HCT116 (cell line): ENCODE data around the gene SYT11. TPM values are rescaled to one million over a fixed set of nuclear protein-coding genes. Genes with fewer than 3 reads are reported as not detected.

Experiments used
- ATAC-seq: fragments of 200-7000 bp; cut with Tn5 transposase; 2 replicates; pipeline ENCODE4 v1.9.1; 2020; ENCODE audit warnings: mild to moderate bottlenecking, moderate library complexity
- BruUV-seq: library from RNA; stranded (reverse); fragments of 400-500 nt; replicated peaks from 2 replicates; lab custom pipeline; 2021; lab: Mats Ljungman, UMichigan
- CTCF ChIA-PET: fragments of 300-600 bp; sonication (Branson Sonifier 250); formaldehyde crosslinking; loops from one replicate; lab custom pipeline; 2021; ENCODE audit warnings: antibody characterized with exemption; lab: Charles Lee
- POLR2A ChIA-PET: fragments of 300-600, 350-600 bp; sonication (Branson Sonifier 250); formaldehyde crosslinking; loops from one replicate; lab custom pipeline; 2021; ENCODE audit warnings: antibody characterized with exemption; lab: Charles Lee
- RAD21 ChIA-PET, 2 experiments: fragments of 300-600 bp; sonication (Branson Sonifier 250); formaldehyde crosslinking; loops; one replicate each; lab custom pipeline; 2023; ENCODE audit warnings: low total read pairs in 2 of 2; ENCODE audit not compliant: uncharacterized antibody in 2 of 2, unreplicated experiment in 2 of 2, low non-redundant PET in 1 of 2; lab: Charles Lee
- DNase-seq: peaks from one replicate; pipeline ENCODE4 v3.0.0-alpha.2; 2010; ENCODE audit warnings: low read depth, low spot score
- H2AFZ ChIP-seq: fragments of 200-600 bp; shearing (Covaris generic), sonication (generic); 2 replicates; pipeline ENCODE4 v1.6.1; 2017; ENCODE audit warnings: low read depth, mixed run types, mixed read lengths, antibody characterized with exemption, low read length; ENCODE audit not compliant: poor library complexity, severe bottlenecking
- H3K27ac ChIP-seq: 2 replicates; pipeline ENCODE4 v1.5.1; 2012; ENCODE audit warnings: low read depth, low read length
- H3K27me3 ChIP-seq: fragments of 200-600 bp; sonication (generic); 2 replicates; pipeline ENCODE4 v1.6.1; 2016; ENCODE audit warnings: mixed run types, low read length, mixed read lengths; ENCODE audit not compliant: insufficient read depth
- H3K36me3 ChIP-seq, 2 experiments: fragments of 200-500 bp in 1 of 2; fragments of 200-600 bp in 1 of 2; sonication (Bioruptor generic) in 1 of 2; sonication (generic) in 1 of 2; 2 replicates each; pipeline versions ENCODE4 v1.5.1 to v1.6.1; 2014 to 2016; ENCODE audit warnings: low read length in 2 of 2, inconsistent platforms in 1 of 2, mixed read lengths in 1 of 2, mixed run types in 1 of 2; ENCODE audit not compliant: insufficient read depth in 2 of 2, control insufficient read depth in 1 of 2
- H3K4me1 ChIP-seq, 2 experiments: fragments of 200-600 bp in 1 of 2; sonication (generic) in 1 of 2; 2 replicates each; pipeline versions ENCODE4 v1.5.1 to v1.6.1; 2012 to 2017; ENCODE audit warnings: low read length in 2 of 2, inconsistent platforms in 1 of 2, mild to moderate bottlenecking in 1 of 2, mixed read lengths in 1 of 2, mixed run types in 1 of 2, moderate library complexity in 1 of 2; ENCODE audit not compliant: insufficient read depth in 2 of 2, control insufficient read depth in 1 of 2
- H3K4me2 ChIP-seq: fragments of 200-600 bp; sonication (generic); 2 replicates; pipeline ENCODE4 v1.6.1; 2017; ENCODE audit warnings: mixed run types, low read length, mixed read lengths
- H3K4me3 ChIP-seq, 2 experiments: fragments of 200-600 bp in 1 of 2; sonication (generic) in 1 of 2; replicated peaks in 1 of 2; 2 replicates each; pipeline ENCODE4 v1.5.1; 2011 to 2016; ENCODE audit warnings: low read length in 2 of 2, control low read depth in 1 of 2, low read depth in 1 of 2, mild to moderate bottlenecking in 1 of 2, mixed read lengths in 1 of 2, mixed run types in 1 of 2
- H3K79me2 ChIP-seq: fragments of 200-600 bp; sonication (generic); 2 replicates; pipeline ENCODE4 v1.6.1; 2017; ENCODE audit warnings: mild to moderate bottlenecking, mixed run types, low read length, moderate library complexity, mixed read lengths; ENCODE audit not compliant: insufficient read depth
- H3K9ac ChIP-seq: fragments of 200-600 bp; sonication (generic); 2 replicates; pipeline ENCODE4 v1.6.1; 2016; ENCODE audit warnings: low read length, mixed read lengths
- H3K9me2 ChIP-seq: fragments of 200-600 bp; sonication (generic), shearing (Covaris generic); 2 replicates; pipeline ENCODE4 v1.6.1; 2017; ENCODE audit warnings: mixed run types, mild to moderate bottlenecking, moderate library complexity; ENCODE audit not compliant: insufficient read depth
- H3K9me3 ChIP-seq, 2 experiments: fragments of 200-500 bp in 1 of 2; fragments of 200-600 bp in 1 of 2; sonication (Bioruptor generic) in 1 of 2; sonication (generic) in 1 of 2; 2 replicates each; pipeline ENCODE4 v1.6.1; 2014 to 2017; ENCODE audit warnings: low read length in 2 of 2, mixed read lengths in 2 of 2, inconsistent platforms in 1 of 2, low read depth in 1 of 2, mild to moderate bottlenecking in 1 of 2, mixed run types in 1 of 2, moderate library complexity in 1 of 2; ENCODE audit not compliant: control insufficient read depth in 1 of 2, insufficient read depth in 1 of 2
- H4K20me1 ChIP-seq: fragments of 200-600 bp; sonication (generic), shearing (Covaris generic); 2 replicates; pipeline ENCODE4 v1.6.1; 2017; ENCODE audit warnings: mixed run types, mild to moderate bottlenecking, moderate library complexity; ENCODE audit not compliant: insufficient read depth
- ATF3 ChIP-seq: IDR thresholded peaks from 2 replicates; pipeline ENCODE4 v1.6.1; 2012
- CBX3 ChIP-seq: IDR thresholded peaks from 2 replicates; pipeline ENCODE4 v1.6.1; 2012; ENCODE audit warnings: low read depth
- CTCF ChIP-seq, 3 experiments: fragments of 200-600 bp in 1 of 3; sonication (generic) in 1 of 3; IDR thresholded peaks in 2 of 3; conservative IDR thresholded peaks in 1 of 3; 2 replicates each; pipeline ENCODE4 v1.5.1; 2012 to 2017; ENCODE audit warnings: low read depth in 2 of 3, low read length in 2 of 3, antibody characterized with exemption in 1 of 3, borderline replicate concordance in 1 of 3, control low read depth in 1 of 3, mild to moderate bottlenecking in 1 of 3, mixed read lengths in 1 of 3, mixed run types in 1 of 3, moderate library complexity in 1 of 3; ENCODE audit not compliant: insufficient read depth in 1 of 3
- ELF1 ChIP-seq: IDR thresholded peaks from 2 replicates; pipeline ENCODE4 v1.6.1; 2012; ENCODE audit warnings: low read depth, borderline replicate concordance
- EZH2 ChIP-seq: fragments of 200-600 bp; sonication (generic); IDR thresholded peaks from 2 replicates; pipeline ENCODE4 v1.6.1; 2017; ENCODE audit warnings: antibody characterized with exemption, mixed run types
- JUND ChIP-seq: IDR thresholded peaks from 2 replicates; pipeline ENCODE4 v1.6.1; 2012
- MAX ChIP-seq: IDR thresholded peaks from 2 replicates; pipeline ENCODE4 v1.6.1; 2012
- POLR2A ChIP-seq: IDR thresholded peaks from 2 replicates; pipeline ENCODE4 v1.7.0; 2011; ENCODE audit warnings: borderline replicate concordance; ENCODE audit not compliant: insufficient read depth, insufficient read length; ENCODE audit errors: extremely low read depth
- SP1 ChIP-seq: IDR thresholded peaks from 2 replicates; pipeline ENCODE4 v1.6.1; 2012; ENCODE audit warnings: low read depth
- SRF ChIP-seq: IDR thresholded peaks from 2 replicates; pipeline ENCODE4 v1.6.1; 2012; ENCODE audit warnings: low read depth
- ZFX ChIP-seq: fragments of 450-650 bp; IDR thresholded peaks from 2 replicates; pipeline ENCODE4 v1.6.1; 2017
- ZNF274 ChIP-seq: fragments of 200-500 bp; sonication (Bioruptor generic); IDR thresholded peaks from 2 replicates; pipeline ENCODE4 v1.6.1; 2014; ENCODE audit warnings: mild to moderate bottlenecking, low read depth, low read length, inconsistent platforms
- intact Hi-C: fragments of 100-400 bp; cut with micrococcal nuclease; formaldehyde crosslinking; loops from 2 replicates; pipeline ENCODE4 v1.10.0; 2022
- total RNA-seq: library from RNA; stranded (reverse); gene quantifications from one replicate; pipeline ENCODE4 v1.2.1, GENCODE V29; 2021; ENCODE audit not compliant: unreplicated experiment

SYT11 gene
- total RNA-seq, 1 experiment from 2014 or later, result 0.17 TPM

GRCh38 chr1:155867766-155868165 is 8.4 kb downstream of the SYT11 start:
- DNase-seq, result no peak
- no peaks in the 10 kb centered on the region for H3K9me2 ChIP-seq
- H3K4me3 ChIP-seq, result no peak overlapping the region
- no peak overlapping the region for H3K4me2 ChIP-seq
- no peaks in the 10 kb centered on the region for H3K79me2 ChIP-seq
- ChIA-PET RAD21 (no interaction called here), POLR2A (no interaction called here), CTCF (no interaction called here)
- no peaks in the 10 kb centered on the region for H3K9me3 ChIP-seq
- intact Hi-C loops, result no loop called here
- H3K27ac ChIP-seq, result no peak overlapping the region
- H3K36me3 ChIP-seq, result no peaks in the 10 kb centered on the region
- no peaks in the 10 kb centered on the region for H3K4me1 ChIP-seq
- no peaks in the 10 kb centered on the region for H4K20me1 ChIP-seq
- ATAC-seq, result no peak
- TF ChIP-seq ELF1, result no peak
- no peak for TF ChIP-seq ZFX
- no peak for TF ChIP-seq CBX3
- no peak for TF ChIP-seq SP1
- TF ChIP-seq EZH2, result no peak
- TF ChIP-seq ATF3, result no peak
- no peak for TF ChIP-seq JUND
- TF ChIP-seq MAX, result no peak
- no peak for TF ChIP-seq SRF
- TF ChIP-seq CTCF (IDR thresholded peaks at IDR 0.05 in 2 of 3, conservative IDR thresholded peaks at IDR 0.05 in 1 of 3; ENCODE audit: borderline replicate concordance in 1 of 3, insufficient read depth in 1 of 3, low read depth in 2 of 3, low read length in 2 of 3), result no peak
- no peak for TF ChIP-seq ZNF274
- TF ChIP-seq POLR2A, result no peak
- BruUV-seq, result no TSS peak
- H2AFZ ChIP-seq, result no peak overlapping the region
- no peaks in the 10 kb centered on the region for H3K27me3 ChIP-seq
- no peak overlapping the region for H3K9ac ChIP-seq
